Measurements from ENCODE around the gene BMP3. TPM values are rescaled to one million over a fixed set of nuclear protein-coding genes. Genes with fewer than 3 reads are reported as not detected.

Gene BMP3
- total and polyA plus RNA-seq, 2 of the 8 experiments (the other 6 are each of a cell fraction or from before 2014, with no cell fraction given) = 0.02 TPM; not detected in 1

DNA sequence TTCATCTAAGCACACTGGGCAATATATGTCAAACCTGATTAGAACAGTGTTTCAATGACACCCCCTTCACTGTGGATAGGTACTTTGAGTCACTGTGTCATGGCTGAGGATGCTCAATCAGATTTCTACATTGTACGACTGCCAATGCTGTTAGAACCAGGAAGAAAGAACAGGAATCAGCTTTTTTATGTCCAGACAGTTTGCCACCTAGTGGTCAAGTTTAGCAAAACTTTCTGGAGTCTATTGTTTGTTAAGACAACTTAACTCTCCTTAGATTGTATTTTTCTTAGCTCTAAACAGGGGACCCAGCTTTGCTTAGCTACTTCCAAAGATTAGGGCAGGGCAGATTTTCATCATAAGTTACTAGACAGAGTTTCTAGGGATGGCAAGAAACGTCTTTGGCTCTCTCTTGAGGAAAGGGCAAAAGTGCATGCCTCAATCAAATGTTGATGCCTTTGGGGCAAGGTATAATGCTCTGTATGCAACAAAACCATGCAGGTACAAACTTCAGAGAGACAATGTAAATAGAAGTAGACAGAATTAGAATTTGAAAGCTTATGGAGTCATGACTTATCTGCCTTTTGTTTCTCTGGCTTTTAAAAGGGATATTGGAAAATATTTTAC is 40.5 kb upstream of the BMP3 start:
- H3K23me2 ChIP-seq (ENCODE audit: low read depth, low read length) = no peaks in the 10 kb centered on the region
- WGBS, 2 experiments (ENCODE audit: extremely low coverage in 1 of 2, insufficient coverage in 1 of 2, insufficient read length in 1 of 2, insufficient replicate concordance in 2 of 2, low coverage in 1 of 2, low lambda C conversion rate in 2 of 2, missing lambda C conversion rate in 1 of 2) = 36% methylated on average over 2 of the region's 2 CpGs; no CpG with 5 or more reads in 1 of the 2 experiments

More for the DNA sequence above, 40.5 kb upstream of the BMP3 start:
- TF ChIP-seq, protein P1, sequence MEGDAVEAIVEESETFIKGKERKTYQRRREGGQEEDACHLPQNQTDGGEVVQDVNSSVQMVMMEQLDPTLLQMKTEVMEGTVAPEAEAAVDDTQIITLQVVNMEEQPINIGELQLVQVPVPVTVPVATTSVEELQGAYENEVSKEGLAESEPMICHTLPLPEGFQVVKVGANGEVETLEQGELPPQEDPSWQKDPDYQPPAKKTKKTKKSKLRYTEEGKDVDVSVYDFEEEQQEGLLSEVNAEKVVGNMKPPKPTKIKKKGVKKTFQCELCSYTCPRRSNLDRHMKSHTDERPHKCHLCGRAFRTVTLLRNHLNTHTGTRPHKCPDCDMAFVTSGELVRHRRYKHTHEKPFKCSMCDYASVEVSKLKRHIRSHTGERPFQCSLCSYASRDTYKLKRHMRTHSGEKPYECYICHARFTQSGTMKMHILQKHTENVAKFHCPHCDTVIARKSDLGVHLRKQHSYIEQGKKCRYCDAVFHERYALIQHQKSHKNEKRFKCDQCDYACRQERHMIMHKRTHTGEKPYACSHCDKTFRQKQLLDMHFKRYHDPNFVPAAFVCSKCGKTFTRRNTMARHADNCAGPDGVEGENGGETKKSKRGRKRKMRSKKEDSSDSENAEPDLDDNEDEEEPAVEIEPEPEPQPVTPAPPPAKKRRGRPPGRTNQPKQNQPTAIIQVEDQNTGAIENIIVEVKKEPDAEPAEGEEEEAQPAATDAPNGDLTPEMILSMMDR (IDR thresholded peaks at IDR 0.05; ENCODE audit: control extremely low read depth in 1 of 3, insufficient read depth in 1 of 3, low read depth in 1 of 3, low read length in 3 of 3) = peak in 2 of 3 experiments; percentile 48 to 72; a peak in 2 of 4 replicates
- TF ChIP-seq POLR2AphosphoS5 (IDR thresholded peaks at IDR 0.05; ENCODE audit: low read depth, low read length) (no peak), RAD21 (IDR thresholded peaks at IDR 0.05 in 1 of 2, conservative IDR thresholded peaks at IDR 0.05 in 1 of 2; ENCODE audit: low read depth in 2 of 2, low read length in 2 of 2) (peak; percentile 64 to 66), KDM5A (IDR thresholded peaks at IDR 0.05; ENCODE audit: low read length) (no peak), SUZ12 (IDR thresholded peaks at IDR 0.05; ENCODE audit: low read length) (no peak), HDAC6 (IDR thresholded peaks at IDR 0.05; ENCODE audit: low read depth, low read length) (no peak), POU5F1 (IDR thresholded peaks at IDR 0.05; ENCODE audit: low read depth, low read length) (no peak), BACH1 (IDR thresholded peaks at IDR 0.05; ENCODE audit: low read length) (no peak), SIX5 (IDR thresholded peaks at IDR 0.05; ENCODE audit: low read depth, low read length) (no peak), SP1 (IDR thresholded peaks at IDR 0.05; ENCODE audit: low read depth, low read length) (no peak)
- H3K4me2 ChIP-seq (ENCODE audit: insufficient read depth in 1 of 2, low read depth in 2 of 2, low read length in 2 of 2) = no peak overlapping the region
- no peaks in the 10 kb centered on the region for H3K79me2 ChIP-seq (ENCODE audit: control insufficient read depth in 1 of 2, insufficient read depth in 2 of 2, low read length in 2 of 2)
- H3K27me3 ChIP-seq (replicated peaks in 1 of 4; ENCODE audit: control insufficient read depth in 3 of 4, extremely low read depth in 1 of 4, insufficient read depth in 3 of 4, low read length in 3 of 4) = no peaks in the 10 kb centered on the region
- H3K79me1 ChIP-seq (ENCODE audit: low read depth, low read length) = no peaks in the 10 kb centered on the region
- DNase-seq (ENCODE audit: low read depth in 1 of 2, low spot score in 2 of 2) = peak; percentile 15 to 43
- no peak overlapping the region for H2BK5ac ChIP-seq (ENCODE audit: low read depth, low read length)
- no peak overlapping the region for H4K5ac ChIP-seq (ENCODE audit: insufficient read length, low read depth, low read length)
- no peak overlapping the region for H3K14ac ChIP-seq (ENCODE audit: insufficient read length)
- H4K8ac ChIP-seq (ENCODE audit: extremely low read depth, insufficient read depth, low read length) = no peak overlapping the region
- H2BK120ac ChIP-seq (replicated peaks; ENCODE audit: low read depth, low read length) = no peak overlapping the region
- H3K36me3 ChIP-seq (ENCODE audit: control insufficient read depth in 2 of 4, insufficient read depth in 4 of 4, low read length in 3 of 4) = no peaks in the 10 kb centered on the region
- ChIA-PET POLR2A (ENCODE audit: partially characterized antibody) (no interaction called here), CTCF (ENCODE audit: partially characterized antibody) (interaction anchor here (0.5 to 3.7 kb wide), 29 partner anchors 9 to 1801 kb away, joined by 3 to 21 read pairs (median 4); partner anchors contain the start of gene BMP3)
- H2BK20ac ChIP-seq (ENCODE audit: low read length) = no peak overlapping the region
- no peak overlapping the region for H2BK12ac ChIP-seq (ENCODE audit: low read depth, low read length)
- no peak overlapping the region for H3K27ac ChIP-seq (ENCODE audit: low read depth, low read length)
- no peak overlapping the region for H4K91ac ChIP-seq (replicated peaks; ENCODE audit: insufficient read length, low read length)
- H4K20me1 ChIP-seq (replicated peaks in 1 of 2; ENCODE audit: control insufficient read depth in 1 of 2, insufficient read depth in 2 of 2, low read length in 2 of 2) = no peaks in the 10 kb centered on the region
- H3K23ac ChIP-seq (ENCODE audit: insufficient read length) = no peak overlapping the region
- H2AK5ac ChIP-seq (ENCODE audit: low read depth, low read length) = no peak overlapping the region
- H3K18ac ChIP-seq (ENCODE audit: extremely low read depth, low read length) = no peak overlapping the region
- H3K9me3 ChIP-seq (ENCODE audit: insufficient read depth in 2 of 2, low read depth in 1 of 2, low read length in 1 of 2) = no peaks in the 10 kb centered on the region
- no peak overlapping the region for H3K9ac ChIP-seq (replicated peaks in 1 of 4; ENCODE audit: extremely low read depth in 1 of 4, low read depth in 3 of 4, low read length in 3 of 4)
- no peak overlapping the region for H2BK15ac ChIP-seq (ENCODE audit: low read length)
- H2AFZ ChIP-seq (ENCODE audit: low read length) = 0 out of 2 replicates have a peak overlapping the region, but pooled peaks have one; percentile 83
- peaks cover 0 to 3% (median under 1%) of the 10 kb centered on the region in 4 experiments; a peak in 1 of 7 replicates for H3K4me1 ChIP-seq (replicated peaks in 1 of 4; ENCODE audit: control insufficient read depth in 3 of 4, insufficient read depth in 4 of 4, low read length in 3 of 4)
- no peak overlapping the region for H3K4ac ChIP-seq (replicated peaks; ENCODE audit: insufficient read length, low read depth, low read length)
- no peak overlapping the region for H3K4me3 ChIP-seq (ENCODE audit: extremely low read depth in 1 of 4, insufficient read depth in 2 of 4, low read depth in 3 of 4, low read length in 4 of 4)
- no peak overlapping the region for H3K56ac ChIP-seq (replicated peaks; ENCODE audit: insufficient read length, low read depth, low read length)
- peak; percentile 73 for FAIRE-seq
